Keratinocyte (primary cell): ENCODE results near the gene PPP1R18. TPM values are rescaled to one million over a fixed set of nuclear protein-coding genes. Genes with fewer than 3 reads are reported as not detected.
"Not testable (repeated sequence)": the region's sequence is repeated elsewhere in the genome, so short reads cannot be mapped to it uniquely, and the experiment has no call there.

Experiments used
- DNase-seq: peaks from one replicate; pipeline ENCODE4 v3.0.0-alpha.2; 2011; ENCODE audit warnings: low read depth, missing footprints, low spot score
- FAIRE-seq: peaks from 2 replicates; lab custom pipeline; 2011; peaks lifted over from hg19 to GRCh38; lab: Jason Lieb, UNC
- H2AFZ ChIP-seq: 2 replicates; pipeline ENCODE4 v1.6.0; 2012; ENCODE audit warnings: low read length, control low read depth, inconsistent platforms; ENCODE audit not compliant: control insufficient read depth
- H3K27ac ChIP-seq: 2 replicates; pipeline ENCODE4 v1.5.1; 2011; ENCODE audit warnings: low read length; ENCODE audit not compliant: control insufficient read depth, insufficient read depth
- H3K27me3 ChIP-seq: 3 replicates; pipeline ENCODE4 v1.6.0; 2011; ENCODE audit warnings: low read length; ENCODE audit not compliant: control insufficient read depth, insufficient read depth; ENCODE audit errors: extremely low read depth
- H3K36me3 ChIP-seq, 2 experiments: 2 replicates in 1 of 2; 3 replicates in 1 of 2; pipeline ENCODE4 v1.5.1; 2011; ENCODE audit warnings: low read length in 2 of 2, mild to moderate bottlenecking in 1 of 2; ENCODE audit not compliant: control insufficient read depth in 2 of 2, insufficient read depth in 2 of 2; ENCODE audit errors: extremely low read depth in 1 of 2
- H3K4me1 ChIP-seq: 3 replicates; pipeline ENCODE4 v1.5.1; 2011; ENCODE audit warnings: low read length; ENCODE audit not compliant: control insufficient read depth, insufficient read depth; ENCODE audit errors: extremely low read depth
- H3K4me2 ChIP-seq: 3 replicates; pipeline ENCODE4 v1.6.0; 2011; ENCODE audit warnings: low read depth, low read length; ENCODE audit not compliant: control insufficient read depth, insufficient read depth; ENCODE audit errors: extremely low read depth
- H3K4me3 ChIP-seq, 3 experiments: fragments of 200-600 bp in 1 of 3; sonication (generic) in 1 of 3; 2 replicates in 2 of 3; 3 replicates in 1 of 3; pipeline ENCODE4 v1.5.1; 2011 to 2016; ENCODE audit warnings: low read length in 3 of 3, mild to moderate bottlenecking in 3 of 3, control low read depth in 2 of 3, inconsistent platforms in 1 of 3, low read depth in 1 of 3, mixed read lengths in 1 of 3, mixed run types in 1 of 3, moderate library complexity in 1 of 3; ENCODE audit not compliant: control insufficient read depth in 2 of 3, insufficient read depth in 2 of 3; ENCODE audit errors: extremely low read depth in 1 of 3
- H3K79me2 ChIP-seq: 2 replicates; pipeline ENCODE4 v1.6.0; 2012; ENCODE audit warnings: low read length; ENCODE audit not compliant: control insufficient read depth, insufficient read depth
- H3K9ac ChIP-seq: 3 replicates; pipeline ENCODE4 v1.6.0; 2011; ENCODE audit warnings: low read length; ENCODE audit not compliant: control insufficient read depth, insufficient read depth; ENCODE audit errors: extremely low read depth
- H3K9me1 ChIP-seq: 3 replicates; pipeline ENCODE4 v1.6.0; 2011; ENCODE audit warnings: low read length; ENCODE audit not compliant: control insufficient read depth, insufficient read depth; ENCODE audit errors: extremely low read depth
- H3K9me3 ChIP-seq: 2 replicates; pipeline ENCODE4 v1.5.1; 2012; ENCODE audit warnings: low read depth, low read length; ENCODE audit not compliant: control insufficient read depth
- H4K20me1 ChIP-seq: 3 replicates; pipeline ENCODE4 v1.6.0; 2011; ENCODE audit warnings: low read length; ENCODE audit not compliant: control insufficient read depth, insufficient read depth; ENCODE audit errors: extremely low read depth
- EZH2 ChIP-seq: IDR thresholded peaks from one replicate; pipeline ENCODE4 v1.6.1; 2012; ENCODE audit warnings: inconsistent platforms, mild to moderate bottlenecking, low read length, moderate library complexity
- dilution Hi-C: fragments of 300-500 bp; cut with MboI; formaldehyde crosslinking; loops from one replicate; pipeline ENCODE4 v1.7.0; 2020; ENCODE audit warnings: low sequenced_read_pairs; ENCODE audit not compliant: extremely low pct_ligation_motif_present
- polyA plus RNA-seq, 5 experiments: library from polyadenylated mRNA; depleted of rRNA in 3 of 5; stranded (reverse) in 3 of 5; stranded (forward) in 1 of 5; unstranded in 1 of 5; fragments of >200 nt; gene quantifications; 1 replicate in 1 of 5; 2 replicates in 3 of 5; 3 replicates in 1 of 5; pipeline versions ENCODE4 v1.2.1 to v1.2.3, GENCODE V29; 2011 to 2012; ENCODE audit warnings: missing spikeins in 2 of 5, low read depth in 1 of 5, low replicate concordance in 1 of 5
- TF ChIP-seq, protein P1 (sequence below), 3 experiments: IDR thresholded peaks in 1 of 3; conservative IDR thresholded peaks in 1 of 3; optimal IDR thresholded peaks in 1 of 3; 2 replicates in 2 of 3; 3 replicates in 1 of 3; pipeline versions ENCODE3 to v1.5.1; 2011; ENCODE audit warnings: low read length in 3 of 3, mild to moderate bottlenecking in 3 of 3, moderate library complexity in 2 of 3, control low read depth in 1 of 3, inconsistent platforms in 1 of 3; ENCODE audit not compliant: insufficient read depth in 2 of 3; ENCODE audit errors: extremely low read depth in 1 of 3

Gene PPP1R18
- polyA plus RNA-seq, 1 donor (not counting 4 experiments of a cell fraction or from before 2014, with no cell fraction given) = 88.9 TPM

DNA sequence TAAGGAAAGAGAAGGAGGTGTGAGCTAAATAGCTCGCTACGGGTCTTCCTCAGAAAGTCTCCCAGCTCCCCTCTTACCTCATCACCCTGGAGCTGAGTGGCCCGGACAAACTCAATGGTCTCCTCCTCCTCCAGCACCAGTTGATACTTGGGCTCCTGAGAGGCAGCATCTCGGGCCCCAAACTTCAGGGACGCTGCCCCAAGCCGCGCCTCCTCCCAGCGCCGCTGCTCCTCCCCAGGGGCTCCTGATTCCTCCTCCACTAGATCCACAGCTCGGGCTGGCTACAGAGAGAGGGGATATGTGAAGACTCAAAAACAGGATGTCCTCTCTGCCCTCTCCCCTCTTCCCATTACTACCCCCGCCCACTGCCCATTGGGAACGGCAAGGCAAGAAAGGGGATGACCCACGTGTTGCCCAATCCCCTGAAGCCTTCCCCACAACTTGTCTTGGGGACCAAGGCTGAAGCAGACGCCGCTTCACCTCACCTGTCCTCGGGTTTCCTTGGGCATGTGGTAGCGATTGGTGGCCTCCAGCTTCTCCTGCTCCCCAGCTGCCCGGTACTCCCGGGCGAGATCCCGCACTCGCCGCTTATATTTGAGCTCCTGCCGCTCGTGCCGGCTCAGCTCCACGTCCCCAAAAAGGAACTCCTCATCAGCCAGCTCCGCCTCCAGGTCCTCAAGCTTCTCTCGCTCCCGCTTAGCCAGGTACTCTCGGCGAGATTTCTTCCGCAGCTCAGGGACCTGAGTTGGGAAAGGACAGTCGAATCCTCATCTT is 21.3 kb downstream of the PPP1R18 start:
- TF ChIP-seq, protein P1, sequence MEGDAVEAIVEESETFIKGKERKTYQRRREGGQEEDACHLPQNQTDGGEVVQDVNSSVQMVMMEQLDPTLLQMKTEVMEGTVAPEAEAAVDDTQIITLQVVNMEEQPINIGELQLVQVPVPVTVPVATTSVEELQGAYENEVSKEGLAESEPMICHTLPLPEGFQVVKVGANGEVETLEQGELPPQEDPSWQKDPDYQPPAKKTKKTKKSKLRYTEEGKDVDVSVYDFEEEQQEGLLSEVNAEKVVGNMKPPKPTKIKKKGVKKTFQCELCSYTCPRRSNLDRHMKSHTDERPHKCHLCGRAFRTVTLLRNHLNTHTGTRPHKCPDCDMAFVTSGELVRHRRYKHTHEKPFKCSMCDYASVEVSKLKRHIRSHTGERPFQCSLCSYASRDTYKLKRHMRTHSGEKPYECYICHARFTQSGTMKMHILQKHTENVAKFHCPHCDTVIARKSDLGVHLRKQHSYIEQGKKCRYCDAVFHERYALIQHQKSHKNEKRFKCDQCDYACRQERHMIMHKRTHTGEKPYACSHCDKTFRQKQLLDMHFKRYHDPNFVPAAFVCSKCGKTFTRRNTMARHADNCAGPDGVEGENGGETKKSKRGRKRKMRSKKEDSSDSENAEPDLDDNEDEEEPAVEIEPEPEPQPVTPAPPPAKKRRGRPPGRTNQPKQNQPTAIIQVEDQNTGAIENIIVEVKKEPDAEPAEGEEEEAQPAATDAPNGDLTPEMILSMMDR (optimal IDR thresholded peaks at IDR 0.05 in 1 of 3, IDR thresholded peaks at IDR 0.05 in 1 of 3, conservative IDR thresholded peaks at IDR 0.05 in 1 of 3; ENCODE audit: extremely low read depth in 1 of 3, insufficient read depth in 2 of 3, low read length in 3 of 3) = no peak
- TF ChIP-seq EZH2 = no peak
- FAIRE-seq = no peak
- H3K9me1 ChIP-seq = no peaks in the 10 kb centered on the region

DNA sequence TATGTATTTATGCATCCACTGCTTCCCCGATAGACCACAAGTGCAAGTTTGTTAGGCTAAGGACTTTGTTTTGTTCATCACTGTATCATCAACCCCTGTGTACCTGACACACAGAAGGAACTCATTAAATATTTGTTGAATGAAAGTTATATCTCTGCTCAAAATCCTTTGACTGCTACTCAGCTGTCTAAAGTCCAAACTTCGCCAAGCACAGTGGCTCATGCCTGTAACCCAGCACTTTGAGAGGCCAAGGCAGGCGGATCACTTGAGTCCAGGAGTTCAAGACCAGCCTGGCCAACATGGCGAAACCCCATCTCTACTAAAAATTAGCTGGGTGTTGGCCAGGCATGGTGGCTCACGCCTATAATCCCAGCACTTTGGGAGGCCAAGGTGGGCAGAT is 28.5 kb downstream of the PPP1R18 start:
- H3K9me1 ChIP-seq, H3K4me2 ChIP-seq, DNase-seq, H3K9ac ChIP-seq, H3K9me3 ChIP-seq, FAIRE-seq, H2AFZ ChIP-seq, H3K4me3 ChIP-seq, H3K27ac ChIP-seq, H3K4me1 ChIP-seq, H4K20me1 ChIP-seq, H3K79me2 ChIP-seq, H3K27me3 ChIP-seq, dilution Hi-C loops: not testable (repeated sequence)
- peaks cover 58 to 70% of the 10 kb centered on the region in 2 experiments for H3K36me3 ChIP-seq

More for the DNA sequence above, 21.3 kb downstream of the PPP1R18 start:
- dilution Hi-C loops = no loop called here
- no peak overlapping the region for H3K4me3 ChIP-seq
- H3K36me3 ChIP-seq = peaks cover 39 to 47% of the 10 kb centered on the region in 2 experiments
- no peak overlapping the region for H2AFZ ChIP-seq
- DNase-seq = no peak
- H4K20me1 ChIP-seq = no peaks in the 10 kb centered on the region
- H3K27ac ChIP-seq = no peak overlapping the region
- no peaks in the 10 kb centered on the region for H3K79me2 ChIP-seq
- H3K4me1 ChIP-seq = no peaks in the 10 kb centered on the region
- no peak overlapping the region for H3K4me2 ChIP-seq
- no peak overlapping the region for H3K9ac ChIP-seq
- H3K27me3 ChIP-seq = no peaks in the 10 kb centered on the region
- H3K9me3 ChIP-seq = no peaks in the 10 kb centered on the region
